T-helper 2 cell (primary cell): Measurements from ENCODE around the gene FBXO48.

Experiments used
- DNase-seq, 5 experiments: peaks; one replicate each; pipeline versions ENCODE4 v3.0.0 to v3.0.0-alpha.2; 2012 to 2022
- total RNA-seq, 2 donors: gene quantifications; one replicate each; lab custom pipeline; 2026; lab: John Stamatoyannopoulos, UW

FBXO48 gene
- total RNA-seq: 2.2 to 10.3 reads per million in 2 donors

DNA sequence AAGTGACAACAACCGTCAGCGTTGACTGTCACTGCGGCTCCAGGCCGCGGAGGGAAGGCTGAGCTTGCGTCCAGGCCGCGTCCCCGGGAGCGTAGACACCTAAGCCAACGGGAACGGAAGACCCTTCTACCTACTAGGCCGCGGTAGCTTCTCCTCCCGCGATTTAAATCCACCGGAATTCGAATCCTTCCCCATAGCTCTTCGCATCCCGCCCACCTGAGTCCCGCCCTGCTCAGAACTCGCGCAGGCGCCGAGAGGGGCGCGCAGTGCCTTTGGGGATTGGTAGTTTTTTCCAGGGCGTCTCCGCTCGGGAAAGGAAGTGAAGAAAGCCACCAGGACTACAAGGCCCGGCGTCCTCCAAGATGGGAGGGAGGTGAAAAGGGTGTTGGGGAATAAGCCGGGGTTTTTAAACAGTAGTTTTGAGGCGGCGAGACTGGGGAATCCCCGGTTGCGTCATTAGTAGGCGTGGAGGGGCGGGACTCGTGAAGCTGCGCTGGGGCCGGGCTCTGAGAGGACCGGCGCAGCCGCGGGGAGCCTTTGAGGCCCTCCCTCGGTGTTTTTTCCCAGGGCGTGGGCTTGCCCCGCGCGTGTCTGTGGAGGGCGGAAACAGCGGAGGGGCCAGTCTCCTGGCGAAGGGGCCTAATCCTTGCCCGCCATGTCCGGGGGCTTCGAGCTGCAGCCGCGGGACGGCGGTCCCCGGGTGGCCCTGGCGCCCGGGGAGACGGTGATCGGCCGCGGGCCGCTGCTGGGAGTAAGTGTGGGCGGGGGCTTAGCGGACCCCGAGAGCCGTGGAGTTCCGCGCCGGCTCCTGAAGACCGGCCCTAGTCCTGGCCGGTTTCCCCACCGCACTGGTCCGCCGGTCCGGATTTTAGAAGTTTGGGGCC, at the start of gene FBXO48, which contains the start of gene APLF:
Gene FBXO48 (minus strand): TSS at position 218 of the 884 bp plus-strand sequence. CDS start 2,149 bp downstream, outside the sequence.
Gene APLF (plus strand): TSS at position 509 of the 884 bp plus-strand sequence. CDS start 147 bp downstream, at position 656.
- peak; percentile 91 to 100 (median 98) for DNase-seq

DNA sequence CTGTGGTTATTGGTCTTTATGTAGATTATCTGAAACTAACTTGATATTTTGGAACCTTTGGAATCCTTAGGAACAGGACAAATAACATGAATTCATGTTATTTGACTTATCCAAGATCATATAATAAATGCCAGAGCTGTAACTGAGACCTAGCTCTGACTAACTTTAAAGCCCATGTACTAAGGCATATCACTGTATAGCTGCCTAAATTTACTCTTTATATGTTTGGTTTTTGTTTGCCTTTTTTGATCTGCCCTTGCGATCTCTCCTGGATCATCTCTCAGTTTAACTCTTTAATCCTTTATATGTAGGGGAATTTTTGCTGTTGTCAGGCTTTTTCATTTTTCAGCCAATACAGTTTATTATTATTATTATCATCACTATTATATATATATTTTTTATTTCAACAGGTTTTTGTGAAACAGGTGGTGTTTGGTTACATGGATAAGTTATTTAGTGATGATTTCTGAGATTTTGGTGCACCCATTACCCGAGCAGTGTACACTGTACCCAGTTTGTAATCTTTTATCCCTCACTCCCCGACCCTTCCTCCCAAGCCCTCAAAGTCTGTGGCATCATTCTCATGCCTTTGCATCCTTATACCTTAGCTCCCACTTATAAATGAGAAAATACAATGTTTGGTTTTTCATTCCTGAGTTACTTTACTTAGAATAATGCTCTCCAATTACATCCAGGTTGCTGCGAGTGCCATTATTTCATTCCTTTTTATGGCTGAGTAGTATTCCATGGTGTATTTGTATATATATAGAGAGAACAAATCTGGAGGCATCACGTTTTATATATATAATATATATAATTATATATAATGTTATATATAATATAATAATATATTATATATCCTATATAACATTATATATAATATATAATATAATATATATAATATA, 49.2 kb upstream of the FBXO48 start:
- peak in 1 of 5 experiments; percentile 33 for DNase-seq

- no peak for DNase-seq
These were observed 47.3 kb upstream of the FBXO48 start for GRCh38 chr2:68514316-68514929.

GRCh38 chr2:68512966-68513365, 45.9 kb upstream of the FBXO48 start:
- DNase-seq: no peak

- DNase-seq: no peak
These were observed 45.2 kb upstream of the FBXO48 start for GRCh38 chr2:68512326-68512725.

DNA sequence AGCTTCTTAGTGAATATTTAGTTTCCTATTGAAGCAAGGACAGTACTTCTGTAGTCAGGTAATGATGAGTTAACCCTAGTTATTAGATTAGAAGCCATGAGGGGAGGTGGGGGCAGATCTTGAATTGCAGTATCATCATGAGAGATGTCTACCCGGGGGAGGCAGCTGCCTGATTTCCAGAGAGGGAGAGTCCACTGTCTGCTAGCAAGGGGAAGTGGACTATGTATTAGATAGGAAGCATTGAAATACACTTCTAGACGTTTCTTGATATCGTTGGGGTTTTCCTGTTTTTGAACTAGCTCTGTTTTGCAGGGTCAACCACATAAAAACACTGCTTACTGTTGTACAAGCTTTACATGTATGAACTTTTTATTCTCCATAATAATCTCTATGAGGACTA, 39.1 kb upstream of the FBXO48 start:
- peak in 1 of 5 experiments; percentile 49 for DNase-seq

GRCh38 chr2:68505603-68506159, 38.6 kb upstream of the FBXO48 start:
- no peak for DNase-seq

- DNase-seq: no peak
These were observed 34.7 kb upstream of the FBXO48 start for GRCh38 chr2:68501768-68502167.

DNA sequence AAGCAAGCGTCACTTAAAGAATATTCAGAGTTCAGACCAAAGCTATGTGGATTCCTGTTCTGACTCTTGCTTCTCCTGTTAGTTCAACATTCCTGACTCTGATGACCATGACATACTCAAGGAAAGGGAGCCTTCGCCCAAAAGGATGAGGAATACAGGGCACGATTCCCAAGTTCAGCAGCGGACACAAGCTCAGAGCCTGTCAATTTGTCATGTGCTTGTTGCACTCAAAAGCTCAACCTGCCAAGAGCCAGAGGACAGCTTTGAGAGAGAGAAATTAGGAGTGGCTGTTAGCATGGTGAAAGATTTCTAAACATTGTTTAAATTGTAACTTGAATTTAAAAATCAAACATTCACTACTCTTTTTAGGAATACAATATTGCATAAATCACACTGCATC, 33.6 kb upstream of the FBXO48 start:
- no peak for DNase-seq

DNA sequence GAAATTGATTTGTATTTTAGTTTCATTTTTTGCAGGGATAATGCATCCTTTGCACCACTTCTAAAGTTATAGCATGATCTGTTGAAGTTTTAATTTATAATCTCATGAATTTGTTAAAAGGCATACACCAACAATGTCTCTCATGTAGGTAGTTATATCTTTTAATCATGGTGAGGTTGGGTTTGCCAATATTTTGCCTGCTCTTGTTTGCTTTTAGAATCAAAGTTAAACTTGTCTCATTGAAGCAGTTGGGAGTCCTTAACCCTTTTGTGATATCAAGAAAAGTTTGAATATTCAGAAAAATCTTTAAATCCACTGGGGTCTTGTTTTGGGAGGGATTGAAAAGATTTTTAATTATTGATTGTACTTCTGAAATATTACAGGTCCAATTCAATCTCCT, 32.0 kb upstream of the FBXO48 start:
- no peak for DNase-seq

DNA sequence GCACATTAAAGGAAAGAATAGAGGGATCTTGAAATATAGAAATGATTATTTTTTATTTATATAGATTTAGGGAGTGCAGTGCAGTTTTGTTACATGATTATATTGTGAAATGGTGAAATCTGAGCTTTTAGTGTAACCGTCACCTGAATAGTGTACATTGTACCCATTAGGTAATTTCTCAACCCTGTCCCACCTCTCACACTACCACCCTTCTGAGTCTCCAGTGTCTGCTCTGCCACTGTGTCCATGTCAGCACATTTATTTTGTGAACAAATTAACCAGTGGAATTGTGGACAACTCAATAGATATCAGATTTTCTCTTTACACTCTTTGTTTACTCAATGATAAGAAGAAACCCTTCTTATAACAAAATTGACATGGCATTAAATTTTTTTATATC, 24.5 kb upstream of the FBXO48 start:
- DNase-seq: no peak

- DNase-seq: no peak
These were observed 22.2 kb upstream of the FBXO48 start for GRCh38 chr2:68489282-68489681.

- DNase-seq: peak in 1 of 5 experiments; percentile 45
These were observed 21.5 kb upstream of the FBXO48 start for GRCh38 chr2:68488605-68489004.

DNA sequence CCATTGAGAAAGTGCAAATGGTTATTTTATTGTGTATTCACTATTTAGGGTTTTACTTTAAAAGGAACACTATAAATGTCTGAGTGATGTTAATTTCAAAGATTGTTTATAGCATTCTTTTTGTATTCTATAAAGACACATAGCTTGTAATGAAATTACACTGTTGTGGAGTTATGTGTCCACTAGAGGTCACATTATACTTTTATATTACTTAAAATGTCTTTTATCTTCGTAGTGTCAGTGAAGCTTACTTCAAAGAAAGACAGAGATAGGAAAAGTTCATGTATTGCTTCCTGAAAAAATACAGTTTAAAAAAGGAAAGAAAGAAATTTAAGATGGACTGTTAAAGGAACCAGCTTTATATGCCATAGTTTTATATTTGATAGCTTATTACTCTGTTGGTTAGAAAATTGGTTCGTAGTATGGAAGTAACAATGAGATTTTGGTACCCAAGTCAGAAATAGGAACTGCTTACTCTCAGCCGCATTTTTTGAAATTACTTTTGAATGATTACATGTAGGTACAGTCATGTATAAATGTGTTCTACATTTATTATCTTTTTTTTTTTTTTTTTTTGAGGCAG, 20.8 kb upstream of the FBXO48 start:
- DNase-seq: peak in 1 of 5 experiments; percentile 44

- DNase-seq: no peak
These were observed 15.9 kb upstream of the FBXO48 start for GRCh38 chr2:68483011-68483410.

GRCh38 chr2:68482296-68482820, 15.3 kb upstream of the FBXO48 start:
- no peak for DNase-seq

GRCh38 chr2:68478688-68479087, 11.6 kb upstream of the FBXO48 start:
- DNase-seq: no peak

GRCh38 chr2:68476454-68476853, 9.4 kb upstream of the FBXO48 start:
- DNase-seq: no peak

DNA sequence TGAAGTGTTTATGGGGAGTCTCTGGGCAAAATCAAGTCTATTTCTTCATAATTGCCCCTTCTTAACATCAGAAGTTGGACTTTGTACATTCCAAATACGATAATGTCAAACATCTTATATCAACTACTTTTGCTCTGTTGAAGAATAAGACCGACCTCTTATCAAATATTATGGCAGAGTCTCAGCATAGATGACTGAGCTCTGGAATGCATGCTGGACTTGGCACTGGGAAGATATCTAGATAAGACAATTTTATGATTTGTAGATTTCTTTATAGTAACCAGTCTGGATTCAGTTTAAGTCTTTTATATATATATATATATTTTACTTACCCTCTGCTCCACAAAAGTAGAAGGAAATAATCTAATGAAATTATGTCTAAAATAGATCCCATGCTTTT, 8.5 kb upstream of the FBXO48 start:
- DNase-seq: no peak

GRCh38 chr2:68475110-68475509, 8.0 kb upstream of the FBXO48 start:
- DNase-seq: no peak

DNA sequence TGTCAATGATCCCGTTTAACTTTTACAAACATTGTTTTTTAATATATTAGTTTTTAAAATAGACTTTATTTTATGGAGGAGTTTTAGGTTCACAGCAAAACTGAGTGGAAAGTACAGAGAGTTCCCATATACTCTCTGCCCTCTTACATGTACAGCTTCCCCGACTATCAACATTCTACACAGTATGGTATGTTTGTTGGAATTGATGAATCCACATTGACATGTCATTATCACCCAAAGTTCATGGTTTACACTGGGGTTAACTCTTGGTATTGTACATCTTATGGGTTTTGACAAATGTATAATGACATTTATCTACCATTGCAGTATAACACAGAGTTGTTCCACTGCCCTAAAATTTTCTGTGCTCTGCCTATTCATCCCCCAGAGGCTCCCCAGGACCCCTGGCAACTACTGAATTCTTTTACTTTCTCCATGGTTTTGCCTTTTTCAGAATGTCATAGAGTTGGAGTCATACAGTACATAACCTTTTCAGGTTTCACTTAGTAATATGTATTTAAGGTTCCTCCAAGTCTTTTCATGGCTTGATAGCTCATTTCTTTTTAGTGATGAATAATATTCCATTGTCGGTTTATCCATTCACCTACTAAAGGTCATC, 5.8 kb upstream of the FBXO48 start:
- no peak for DNase-seq
